Measurements from ENCODE around the gene SMAP2.

DNA sequence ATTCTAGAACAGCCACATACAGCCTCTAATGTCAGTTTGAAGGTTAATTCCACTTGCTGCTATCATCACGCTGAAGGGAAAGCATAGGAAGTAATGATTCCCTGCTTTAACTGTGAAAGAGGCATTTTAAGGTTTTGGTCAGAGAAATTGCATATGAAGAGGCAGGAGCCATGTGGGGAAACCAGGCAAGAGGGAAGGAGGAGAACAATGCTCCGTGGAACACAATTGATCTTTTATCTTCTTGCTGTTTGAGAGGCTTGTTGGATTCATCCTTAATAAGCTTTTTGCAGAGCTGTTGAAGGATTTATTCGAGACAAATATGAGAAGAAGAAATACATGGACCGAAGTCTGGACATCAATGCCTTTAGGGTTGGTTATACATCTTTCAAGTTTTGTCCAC lies 35.9 kb downstream of the SMAP2 start:
- TF ChIP-seq EZH2 (IDR thresholded peaks at IDR 0.05) (no peak), POLR2AphosphoS5 (IDR thresholded peaks at IDR 0.05; ENCODE audit: borderline replicate concordance, low read depth, low read length) (no peak)
